OCI-LY7 (cell line): ENCODE measurements around the gene COL10A1. TPM values are rescaled to one million over a fixed set of nuclear protein-coding genes. Genes with fewer than 3 reads are reported as not detected.

ENCODE experiments used
- BruUV-seq: library from RNA; stranded (reverse); fragments of 400-500 nt; replicated peaks from 2 replicates; lab custom pipeline; 2021; lab: Mats Ljungman, UMichigan
- CTCF ChIA-PET: fragments of 300-600 bp; sonication (Branson Sonifier 250); formaldehyde crosslinking; loops from one replicate; lab custom pipeline; 2022; ENCODE audit warnings: antibody characterized with exemption; ENCODE audit not compliant: unreplicated experiment; lab: Charles Lee
- POLR2A ChIA-PET: fragments of 300-600 bp; sonication (Branson Sonifier 250); formaldehyde crosslinking; loops from one replicate; lab custom pipeline; 2022; ENCODE audit warnings: antibody characterized with exemption; lab: Charles Lee
- DNase-seq: peaks from one replicate; pipeline ENCODE4 v3.0.0-alpha.2; 2015; ENCODE audit warnings: low spot score
- H2AFZ ChIP-seq: fragments of 200-600 bp; sonication (generic), shearing (Covaris generic); 2 replicates; pipeline ENCODE4 v1.6.1; 2014; ENCODE audit warnings: mild to moderate bottlenecking, antibody characterized with exemption, low read length, moderate library complexity
- H3K27ac ChIP-seq: fragments of 200-600 bp; sonication (generic); 2 replicates; pipeline ENCODE4 v1.5.1; 2014; ENCODE audit warnings: mixed run types, low read depth, mild to moderate bottlenecking, moderate library complexity, low read length, inconsistent platforms; ENCODE audit not compliant: poor library complexity, severe bottlenecking
- H3K36me3 ChIP-seq: fragments of 200-600 bp; sonication (generic); 2 replicates; pipeline ENCODE4 v1.6.1; 2014; ENCODE audit warnings: mild to moderate bottlenecking, antibody characterized with exemption, low read length, moderate library complexity, mixed read lengths; ENCODE audit not compliant: insufficient read depth
- H3K4me1 ChIP-seq: fragments of 200-600 bp; sonication (generic); 2 replicates; pipeline ENCODE4 v1.5.1; 2014; ENCODE audit warnings: mild to moderate bottlenecking, low read length; ENCODE audit not compliant: insufficient read depth, poor library complexity, severe bottlenecking
- H3K4me2 ChIP-seq: fragments of 200-600 bp; sonication (generic); 2 replicates; pipeline ENCODE4 v1.6.1; 2014; ENCODE audit warnings: mild to moderate bottlenecking, low read length
- H3K4me3 ChIP-seq: fragments of 200-600 bp; sonication (generic); 2 replicates; pipeline ENCODE4 v1.5.1; 2014; ENCODE audit warnings: mild to moderate bottlenecking, low read depth, low read length; ENCODE audit not compliant: poor library complexity, severe bottlenecking
- H3K79me2 ChIP-seq: fragments of 200-600 bp; sonication (generic); 2 replicates; pipeline ENCODE4 v1.6.1; 2016; ENCODE audit warnings: low read depth, mild to moderate bottlenecking, low read length, moderate library complexity, mixed read lengths; ENCODE audit not compliant: insufficient read depth
- H3K9me2 ChIP-seq: fragments of 200-600 bp; sonication (generic); 2 replicates; pipeline ENCODE4 v1.6.1; 2016; ENCODE audit warnings: mild to moderate bottlenecking, low read length, mixed read lengths; ENCODE audit not compliant: insufficient read depth
- H3K9me3 ChIP-seq: fragments of 200-600 bp; sonication (generic); 2 replicates; pipeline ENCODE4 v1.6.1; 2014; ENCODE audit warnings: mild to moderate bottlenecking, mixed run types, low read length, mixed read lengths
- H4K20me1 ChIP-seq: fragments of 200-600 bp; sonication (generic); 2 replicates; pipeline ENCODE4 v1.6.1; 2014; ENCODE audit warnings: mild to moderate bottlenecking, antibody characterized with exemption, low read length, moderate library complexity, mixed read lengths; ENCODE audit not compliant: insufficient read depth
- EZH2phosphoT487 ChIP-seq: fragments of 200-600 bp; sonication (generic); IDR thresholded peaks from 2 replicates; pipeline ENCODE4 v1.6.1; 2018; ENCODE audit warnings: low read depth, borderline replicate concordance, mild to moderate bottlenecking, mixed run types, antibody characterized with exemption, low read length, moderate library complexity, mixed read lengths
- intact Hi-C: fragments of 100-400 bp; cut with micrococcal nuclease; formaldehyde crosslinking; loops from one replicate; pipeline ENCODE4 v1.10.0; 2022; ENCODE audit not compliant: unreplicated experiment
- total RNA-seq, 2 experiments: library from RNA; depleted of rRNA in 1 of 2; stranded (reverse); fragments of >200 nt in 1 of 2; shearing (Covaris generic) in 1 of 2; gene quantifications; 2 replicates each; pipeline ENCODE4 v1.2.3, GENCODE V29; 2014 to 2022
- TF ChIP-seq, protein P1 (sequence below): fragments of 200-600 bp; sonication (generic); conservative IDR thresholded peaks from 2 replicates; pipeline ENCODE4 v1.5.1; 2014; ENCODE audit warnings: mild to moderate bottlenecking, antibody characterized with exemption, low read length, moderate library complexity, mixed read lengths

Gene COL10A1
- total RNA-seq, 2 experiments from 2014 or later = not detected

DNA sequence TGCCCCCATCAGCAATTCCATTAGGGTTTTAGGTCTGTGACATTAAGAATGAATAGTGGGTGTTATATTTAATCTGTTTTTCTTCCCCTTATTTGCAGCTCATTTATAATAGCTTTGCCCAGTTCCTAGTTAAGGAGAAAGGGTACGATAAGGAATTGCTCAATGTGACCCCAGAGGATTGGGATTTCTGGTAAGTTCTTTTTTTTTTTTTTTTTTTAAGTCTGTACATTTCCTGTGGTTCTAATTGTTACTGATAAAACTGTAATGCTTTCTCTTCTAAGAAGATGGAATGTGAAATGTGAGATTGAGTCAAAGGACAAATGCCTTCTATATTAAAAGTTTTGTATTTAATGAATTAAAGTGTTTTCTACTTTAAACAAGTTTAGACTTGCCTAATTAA, 19.8 kb downstream of the COL10A1 start:
- CTCF ChIA-PET = no interaction called here
- intact Hi-C loops = no loop called here
- no peak overlapping the region for H3K27ac ChIP-seq
- H3K4me2 ChIP-seq = no peak overlapping the region
- POLR2A ChIA-PET = interaction anchor here (0.7 kb wide), 2 partner anchors 68 to 793 kb away, joined by 3 to 8 read pairs; no protein-coding TSS in a partner anchor
- H3K79me2 ChIP-seq = peaks cover 20% of the 10 kb centered on the region
- H3K4me1 ChIP-seq = peaks cover 23% of the 10 kb centered on the region
- no peaks in the 10 kb centered on the region for H3K9me3 ChIP-seq
- H3K9me2 ChIP-seq = no peaks in the 10 kb centered on the region
- H2AFZ ChIP-seq = no peak overlapping the region
- peaks cover 24% of the 10 kb centered on the region for H3K36me3 ChIP-seq
- H3K4me3 ChIP-seq = no peak overlapping the region
- no TSS peak for BruUV-seq
- TF ChIP-seq, protein P1, sequence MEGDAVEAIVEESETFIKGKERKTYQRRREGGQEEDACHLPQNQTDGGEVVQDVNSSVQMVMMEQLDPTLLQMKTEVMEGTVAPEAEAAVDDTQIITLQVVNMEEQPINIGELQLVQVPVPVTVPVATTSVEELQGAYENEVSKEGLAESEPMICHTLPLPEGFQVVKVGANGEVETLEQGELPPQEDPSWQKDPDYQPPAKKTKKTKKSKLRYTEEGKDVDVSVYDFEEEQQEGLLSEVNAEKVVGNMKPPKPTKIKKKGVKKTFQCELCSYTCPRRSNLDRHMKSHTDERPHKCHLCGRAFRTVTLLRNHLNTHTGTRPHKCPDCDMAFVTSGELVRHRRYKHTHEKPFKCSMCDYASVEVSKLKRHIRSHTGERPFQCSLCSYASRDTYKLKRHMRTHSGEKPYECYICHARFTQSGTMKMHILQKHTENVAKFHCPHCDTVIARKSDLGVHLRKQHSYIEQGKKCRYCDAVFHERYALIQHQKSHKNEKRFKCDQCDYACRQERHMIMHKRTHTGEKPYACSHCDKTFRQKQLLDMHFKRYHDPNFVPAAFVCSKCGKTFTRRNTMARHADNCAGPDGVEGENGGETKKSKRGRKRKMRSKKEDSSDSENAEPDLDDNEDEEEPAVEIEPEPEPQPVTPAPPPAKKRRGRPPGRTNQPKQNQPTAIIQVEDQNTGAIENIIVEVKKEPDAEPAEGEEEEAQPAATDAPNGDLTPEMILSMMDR = no peak
- no peak for TF ChIP-seq EZH2phosphoT487
- no peak for DNase-seq
- H4K20me1 ChIP-seq = no peaks in the 10 kb centered on the region

DNA sequence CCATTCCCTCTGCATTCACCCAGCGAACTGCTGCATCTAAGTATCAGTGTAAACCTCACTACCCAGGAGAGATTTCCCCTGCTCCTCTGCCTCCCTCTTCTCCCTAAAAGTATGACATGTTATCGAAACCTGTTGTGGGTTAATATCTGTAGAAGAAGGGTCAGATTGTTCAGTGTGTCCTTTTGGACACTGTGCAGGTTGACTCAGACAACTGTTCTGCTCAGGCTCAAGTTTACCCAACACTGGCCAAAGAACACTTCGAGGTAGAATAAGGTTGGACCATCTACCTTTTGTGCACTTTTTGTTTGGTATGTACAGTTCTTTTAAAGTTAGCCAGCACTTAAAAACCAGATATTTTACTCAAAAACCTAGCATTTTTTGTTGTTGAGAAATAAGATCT, 20.7 kb downstream of the COL10A1 start:
- Histone ChIP-seq H4K20me1 (no peaks in the 10 kb centered on the region), H3K4me3 (no peak overlapping the region), H3K4me1 (peaks cover 23% of the 10 kb centered on the region), H2AFZ (no peak overlapping the region), H3K27ac (no peak overlapping the region), H3K36me3 (peaks cover 15% of the 10 kb centered on the region), H3K9me3 (no peaks in the 10 kb centered on the region), H3K4me2 (no peak overlapping the region), H3K9me2 (no peaks in the 10 kb centered on the region), H3K79me2 (peaks cover 20% of the 10 kb centered on the region)
- ChIA-PET POLR2A (interaction anchor here (1.4 kb wide), 1 partner anchor 12 kb away, joined by 5 read pairs; no protein-coding TSS in a partner anchor), CTCF (interaction anchor here (0.6 kb wide), 1 partner anchor 8 kb away, joined by 3 read pairs; no protein-coding TSS in a partner anchor)
- TF ChIP-seq EZH2phosphoT487 = no peak
- TF ChIP-seq, protein P1 = no peak
- DNase-seq = no peak
- BruUV-seq = no TSS peak
- intact Hi-C loops = no loop called here

DNA sequence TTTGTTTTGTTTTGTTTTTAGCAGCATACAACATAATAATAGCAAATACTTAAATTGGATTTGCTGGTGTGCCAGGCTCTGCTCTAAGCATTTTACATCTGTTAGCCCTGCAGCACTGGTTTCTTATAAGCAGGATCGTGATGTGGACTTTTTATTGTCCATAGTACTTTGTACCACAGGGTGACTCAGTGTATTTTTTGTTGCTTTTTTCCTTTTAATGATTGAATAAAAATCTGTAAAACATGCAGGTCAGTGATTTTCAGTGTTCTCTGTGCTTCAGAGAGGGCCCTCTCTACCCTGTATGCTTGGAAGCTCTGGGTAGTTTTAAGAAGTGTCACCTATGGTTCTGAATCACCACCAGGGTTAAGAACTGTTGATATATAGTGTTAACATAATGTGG, 21.3 kb downstream of the COL10A1 start:
- Histone ChIP-seq H2AFZ (no peak overlapping the region), H3K4me2 (no peak overlapping the region), H3K4me3 (no peak overlapping the region), H3K9me3 (no peaks in the 10 kb centered on the region), H3K79me2 (peaks cover 20% of the 10 kb centered on the region), H3K4me1 (peaks cover 25% of the 10 kb centered on the region), H3K36me3 (peaks cover 12% of the 10 kb centered on the region), H3K9me2 (no peaks in the 10 kb centered on the region), H4K20me1 (no peaks in the 10 kb centered on the region), H3K27ac (no peak overlapping the region)
- ChIA-PET POLR2A (interaction anchor here (1.4 kb wide), 1 partner anchor 12 kb away, joined by 5 read pairs; no protein-coding TSS in a partner anchor), CTCF (interaction anchor here (0.6 kb wide), 1 partner anchor 9 kb away, joined by 3 read pairs; no protein-coding TSS in a partner anchor)
- DNase-seq = no peak
- TF ChIP-seq, protein P1 = no peak
- no peak for TF ChIP-seq EZH2phosphoT487
- intact Hi-C loops = loop anchor here (5.0 kb wide), 1 partner anchor 303 kb away; no protein-coding TSS in a partner anchor
- BruUV-seq = no TSS peak
